Measurements from ENCODE around the gene MESP2. TPM values are rescaled to one million over a fixed set of nuclear protein-coding genes. Genes with fewer than 3 reads are reported as not detected.

Gene MESP2
- total RNA-seq, 1 experiment from 2014 or later = 0.28 TPM

GRCh38 chr15:89785064-89785773 is 9.1 kb downstream of the MESP2 start:
- peaks cover 6% of the 10 kb centered on the region for H3K4me1 ChIP-seq (ENCODE audit: insufficient read depth, low read length)

More at GRCh38 chr15:89785064-89785773, 9.1 kb downstream of the MESP2 start:
- Histone ChIP-seq H3K79me1 (ENCODE audit: insufficient read depth, low read depth, low read length, poor library complexity, severe bottlenecking) (no peaks in the 10 kb centered on the region), H2AK5ac (ENCODE audit: insufficient read length, low read length) (no peak overlapping the region), H4K8ac (replicated peaks; ENCODE audit: insufficient read length, low read depth, low read length) (no peak overlapping the region), H2BK20ac (ENCODE audit: low read depth, low read length, poor library complexity, severe bottlenecking) (no peak overlapping the region), H3K23ac (ENCODE audit: insufficient read length, low read depth, low read length) (no peak overlapping the region), H4K5ac (ENCODE audit: insufficient read length, low read depth, low read length) (no peak overlapping the region), H4K91ac (ENCODE audit: insufficient read length, low read depth, low read length) (no peak overlapping the region), H2BK12ac (ENCODE audit: insufficient read length, low read depth, low read length) (no peak overlapping the region), H3K79me2 (ENCODE audit: insufficient read depth, low read length) (no peaks in the 10 kb centered on the region), H3K56ac (ENCODE audit: insufficient read length, low read depth, low read length) (no peak overlapping the region), H3K4ac (ENCODE audit: low read depth, low read length) (no peak overlapping the region), H2BK5ac (ENCODE audit: insufficient read length, low read length) (no peak overlapping the region), H3K23me2 (ENCODE audit: insufficient read length, low read depth, low read length, poor library complexity, severe bottlenecking) (no peaks in the 10 kb centered on the region), H3K27ac (ENCODE audit: insufficient read length, low read depth, low read length) (no peak overlapping the region), H3K9me3 (ENCODE audit: control insufficient read depth, low read depth, low read length) (no peaks in the 10 kb centered on the region), H2AFZ (ENCODE audit: low read length) (no peak overlapping the region), H3K4me2 (ENCODE audit: insufficient read depth, insufficient read length, low read length) (no peak overlapping the region), H2BK15ac (ENCODE audit: low read depth, low read length) (no peak overlapping the region), H3T11ph (ENCODE audit: low read length) (no peak overlapping the region), H4K20me1 (ENCODE audit: control insufficient read depth, insufficient read depth, insufficient read length) (no peaks in the 10 kb centered on the region), H2BK120ac (ENCODE audit: low read depth, low read length, poor library complexity, severe bottlenecking) (no peak overlapping the region), H3K14ac (ENCODE audit: insufficient read depth, low read length) (no peak overlapping the region), H3K27me3 (ENCODE audit: insufficient read depth, low read length) (no peaks in the 10 kb centered on the region), H3K9ac (ENCODE audit: extremely low read depth, insufficient read length, low read length) (no peak overlapping the region), H3K18ac (ENCODE audit: insufficient read length, low read depth, low read length) (no peak overlapping the region)
- peaks cover 9 to 12% of the 10 kb centered on the region in 2 experiments for H3K9me3 Mint-ChIP-seq
- H3K4me1 Mint-ChIP-seq = peaks cover 21 to 24% of the 10 kb centered on the region in 2 experiments
- peaks cover 25% of the 10 kb centered on the region for H3K27me3 Mint-ChIP-seq (ENCODE audit: low read depth)
- TF ChIP-seq CTCF (conservative IDR thresholded peaks at IDR 0.05) = no peak
- no peak overlapping the region for H3K27ac Mint-ChIP-seq
- WGBS (ENCODE audit: extremely low coverage, insufficient read length, low lambda C conversion rate) = no CpG with 5 or more reads among the region's 13 CpGs
- no peak overlapping the region for H3K4me3 Mint-ChIP-seq
- DNase-seq = peak; percentile 24
- peaks cover 4 to 9% (median 5%) of the 10 kb centered on the region in 3 experiments; a peak in 5 of 7 replicates for H3K36me3 Mint-ChIP-seq (ENCODE audit: insufficient read depth in 1 of 3, low read depth in 3 of 3)
